Stimulated activated CD8-positive, alpha-beta memory T cell treated with anti-CD3 and anti-CD28 coated beads, Interleukin-7, amount 100 ng/mL, for 24 hours (primary cell): ENCODE data around the gene PPP1R9B.

Experiments
- DNase-seq: peaks from one replicate; pipeline ENCODE4 v3.0.0-alpha.2; 2020; ENCODE audit warnings: low read depth

PPP1R9B gene

DNA sequence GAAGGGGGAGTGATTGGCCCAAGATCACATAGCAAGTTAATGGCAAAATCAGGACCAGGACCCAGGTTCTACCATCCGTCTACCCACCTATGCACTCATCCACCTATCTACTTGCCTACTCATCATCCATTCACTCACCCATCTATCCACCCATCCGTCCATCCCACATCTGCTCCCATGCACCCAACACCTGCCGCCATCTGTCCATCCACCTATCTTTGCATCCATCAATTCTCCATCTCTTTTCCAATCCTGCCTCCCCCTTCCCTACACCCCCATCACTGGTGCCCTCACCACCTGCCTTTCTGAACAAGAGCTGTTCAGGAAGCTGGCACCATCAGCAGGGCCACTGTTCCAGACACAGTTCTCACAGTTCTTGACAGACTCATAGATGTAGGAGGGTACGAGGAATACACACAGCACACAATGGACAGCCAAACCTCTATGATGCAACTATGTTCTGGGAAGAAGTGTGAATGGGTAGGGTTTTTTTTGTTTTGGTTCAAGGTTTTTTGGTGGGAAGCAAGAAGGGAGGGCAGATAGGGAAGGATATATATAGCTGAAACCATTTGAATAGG lies 25.0 kb downstream of the PPP1R9B start:
- no peak for DNase-seq

DNA sequence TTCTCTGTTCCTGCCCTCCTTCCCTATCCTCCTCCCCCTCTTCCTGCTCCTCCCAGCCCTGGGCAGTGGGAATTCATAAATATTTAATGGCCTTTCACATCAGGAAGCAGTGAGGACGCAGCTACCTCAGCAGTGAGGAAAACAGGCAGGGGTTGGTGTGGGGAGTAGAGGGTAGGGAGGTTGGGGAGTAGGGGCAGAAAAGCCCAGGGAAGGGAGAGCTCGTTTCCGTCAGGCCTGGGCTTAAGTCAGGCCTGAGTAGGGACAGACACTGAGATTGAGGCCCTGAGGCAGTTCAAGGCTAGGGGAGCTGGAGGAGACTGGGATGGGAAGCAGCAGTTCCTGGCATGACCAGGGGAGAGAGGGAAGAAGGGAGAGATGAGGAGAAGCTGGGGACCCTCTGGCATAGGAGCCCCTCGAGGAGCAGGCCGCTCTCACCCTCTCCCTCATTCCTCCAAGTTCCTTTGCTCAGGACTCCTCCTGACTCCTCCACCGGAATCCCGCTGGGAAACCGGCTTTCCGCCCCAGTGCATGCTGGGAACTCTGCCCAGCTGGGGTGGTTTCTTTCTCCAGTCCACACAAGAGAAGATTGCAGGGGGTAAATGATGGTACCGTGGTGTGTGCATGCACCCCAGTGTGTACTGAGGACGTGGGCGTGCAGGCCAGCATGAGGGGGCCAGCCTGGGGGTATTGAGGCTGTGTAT lies 26.7 kb downstream of the PPP1R9B start:
- DNase-seq, result no peak

DNA sequence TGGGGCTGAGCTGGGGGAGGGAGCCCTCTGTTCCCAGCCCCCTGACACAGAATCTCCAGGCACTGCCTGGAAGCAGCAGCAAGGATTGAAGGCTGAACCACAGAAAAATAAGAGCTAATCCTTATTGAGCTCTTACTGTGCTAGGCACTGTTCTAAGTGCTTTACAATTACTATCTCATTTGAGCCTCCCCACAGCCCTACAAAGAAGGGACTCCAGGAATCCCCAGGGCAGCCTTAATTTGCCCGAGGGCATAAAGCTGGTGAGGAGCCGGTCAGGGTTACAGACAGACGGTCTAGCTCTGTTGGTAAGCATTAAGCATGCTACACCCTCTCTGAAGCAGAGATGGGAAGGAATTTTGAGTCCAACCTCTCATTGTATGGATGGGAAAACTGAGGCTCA lies 27.5 kb downstream of the PPP1R9B start:
- no peak for DNase-seq

DNA sequence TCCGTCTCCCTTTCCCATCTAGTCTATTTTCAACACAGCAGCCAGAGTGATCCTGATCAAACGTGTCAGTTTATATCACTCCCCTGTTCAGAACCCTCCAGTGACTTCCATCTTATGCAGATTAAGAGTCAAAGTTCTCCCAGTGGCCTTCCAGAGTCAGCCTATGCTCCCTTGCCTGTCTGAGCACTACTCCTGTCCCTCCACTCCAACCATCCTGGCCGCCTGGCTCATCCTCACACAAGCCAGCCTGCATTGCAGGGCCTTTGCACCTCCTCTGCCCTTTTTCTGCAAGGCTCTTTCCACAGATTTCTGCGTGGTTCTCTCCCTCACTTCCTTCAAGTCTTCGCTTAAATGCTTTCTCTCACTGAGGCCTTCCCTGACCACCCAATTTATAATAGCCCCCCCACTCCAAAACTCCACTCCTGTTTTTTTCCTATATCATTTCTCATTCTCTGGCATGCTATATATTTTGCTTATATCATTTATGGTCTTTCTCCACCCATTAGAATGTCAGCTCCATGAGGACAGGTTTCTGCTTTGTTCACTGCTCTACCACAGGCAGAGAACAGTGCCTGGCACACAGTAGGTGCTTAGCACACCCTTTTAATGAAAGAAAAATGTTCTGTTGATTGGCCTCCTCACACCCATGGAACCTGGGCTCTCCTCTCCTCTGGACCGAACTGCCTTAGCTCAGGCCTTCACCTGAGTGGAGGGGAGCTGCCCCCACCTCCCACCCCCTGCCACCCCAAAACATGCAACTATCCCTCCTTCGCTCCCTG lies 29.8 kb downstream of the PPP1R9B start:
- DNase-seq, result no peak

DNA sequence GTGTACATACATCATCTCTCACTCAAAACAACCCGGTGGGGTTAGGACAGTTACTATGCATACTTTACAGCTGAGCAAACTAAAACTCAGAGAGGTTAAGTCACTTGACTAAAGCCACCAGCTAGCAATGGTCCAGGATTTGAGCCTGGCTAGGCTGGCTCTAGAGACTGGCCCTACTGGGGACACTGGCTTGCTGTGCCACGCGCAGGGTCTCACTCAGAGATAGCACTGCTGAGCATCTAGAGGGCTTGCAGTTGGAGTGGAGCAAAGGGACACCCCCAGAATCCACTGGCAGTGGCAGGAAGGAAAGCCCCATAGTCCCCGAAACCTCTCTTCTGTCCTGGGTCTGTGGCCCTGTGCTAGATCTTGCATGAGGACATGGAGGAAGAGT lies 31.7 kb downstream of the PPP1R9B start:
- DNase-seq, result no peak

DNA sequence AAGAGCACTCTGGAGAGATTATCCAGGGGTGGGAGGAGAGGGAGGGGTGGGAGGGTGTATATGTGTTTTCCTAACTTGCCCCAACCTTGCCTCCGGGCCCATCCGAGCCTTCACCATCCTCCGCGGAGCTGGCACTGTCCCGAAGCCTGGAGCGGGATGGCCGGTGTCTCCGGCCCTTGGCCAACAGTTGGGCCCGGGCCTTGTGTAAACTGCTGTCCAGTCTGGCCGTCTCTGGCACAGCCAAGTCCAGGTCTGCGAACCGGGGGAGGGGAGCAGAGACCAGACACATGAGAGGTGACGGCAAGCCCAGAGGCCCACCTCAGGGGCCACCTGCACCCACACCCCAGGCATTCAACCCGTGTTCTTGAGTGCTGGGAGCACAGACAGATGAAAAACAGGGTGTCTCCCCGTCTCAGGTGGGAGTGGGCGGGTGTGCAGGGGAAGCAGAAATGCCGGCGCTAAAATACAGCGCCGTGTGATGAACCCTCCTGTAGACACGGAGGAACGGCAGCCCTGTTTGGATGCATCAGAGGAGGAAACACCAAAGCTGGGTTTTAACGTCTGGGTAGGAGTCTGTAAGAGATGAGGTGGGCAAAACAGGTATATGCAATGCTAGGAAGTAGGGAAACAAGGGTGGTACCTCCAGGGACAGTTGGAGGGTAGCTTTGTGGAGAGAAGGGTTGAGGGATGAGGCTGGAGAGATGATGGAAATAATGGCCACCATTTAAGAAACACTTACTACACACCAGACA lies 32.2 kb downstream of the PPP1R9B start:
- DNase-seq, result no peak

DNA sequence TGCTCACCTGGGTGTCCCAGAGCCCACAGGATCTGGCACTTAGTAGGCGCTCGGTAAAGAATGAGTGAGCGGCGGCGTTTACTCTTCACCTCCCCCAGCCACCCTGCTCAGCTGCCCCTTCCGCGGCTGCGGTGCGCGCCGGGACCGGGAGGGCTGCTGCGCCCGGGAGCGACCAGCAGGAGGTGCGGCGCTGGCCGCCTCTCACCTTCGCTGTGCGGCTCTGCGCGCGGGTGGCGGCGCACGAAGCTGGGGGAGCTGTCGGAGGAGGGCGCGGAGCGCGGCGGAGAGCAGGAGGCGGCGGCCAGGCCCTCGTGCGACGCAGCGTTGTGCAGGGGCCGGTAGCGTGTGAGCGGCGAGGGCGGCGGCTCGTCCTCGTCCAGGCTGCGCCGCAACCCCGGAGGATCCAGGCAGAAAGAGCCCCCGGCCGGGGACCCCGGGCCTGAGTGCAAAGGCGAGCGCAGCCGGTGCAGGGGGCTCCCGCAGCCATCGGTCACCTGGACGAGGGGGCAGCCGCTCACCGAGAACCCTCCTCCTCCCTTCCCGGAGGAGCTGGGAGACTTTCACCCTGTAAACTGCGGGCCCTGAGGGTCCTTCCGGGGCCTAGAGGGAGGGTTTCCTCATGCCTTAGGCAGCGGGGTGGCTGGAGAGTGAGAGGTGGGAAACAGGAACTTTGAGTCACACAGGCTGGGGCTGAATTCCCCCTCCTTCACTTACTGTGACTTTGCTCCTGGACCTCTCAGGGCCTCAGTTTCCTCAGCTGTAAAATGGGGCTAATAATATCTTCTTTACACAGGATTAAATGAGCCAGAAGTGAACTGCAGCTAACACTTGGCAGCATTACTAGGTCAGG lies 33.0 kb downstream of the PPP1R9B start:
- DNase-seq, result peak; percentile 23

DNA sequence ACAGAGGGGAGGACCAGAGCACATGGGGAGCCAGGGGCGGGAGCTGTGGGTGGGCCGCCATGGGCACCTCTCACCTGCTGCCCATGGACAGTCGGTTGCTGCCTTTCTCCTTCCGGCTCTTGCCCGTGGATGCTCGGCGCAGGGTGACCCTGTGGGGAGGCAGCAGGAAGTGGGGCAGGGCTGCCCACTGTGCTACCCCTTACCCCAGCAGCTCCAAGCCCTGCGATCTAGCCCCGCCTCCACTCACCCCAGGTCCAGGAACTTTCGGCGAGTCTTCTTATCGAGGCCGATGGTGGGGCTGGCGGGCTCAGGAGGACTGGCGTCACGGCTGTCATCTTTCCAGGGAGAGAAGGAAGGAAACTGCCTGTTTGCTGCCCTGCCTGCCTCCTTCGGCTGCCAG lies 34.7 kb downstream of the PPP1R9B start:
- DNase-seq, result no peak

DNA sequence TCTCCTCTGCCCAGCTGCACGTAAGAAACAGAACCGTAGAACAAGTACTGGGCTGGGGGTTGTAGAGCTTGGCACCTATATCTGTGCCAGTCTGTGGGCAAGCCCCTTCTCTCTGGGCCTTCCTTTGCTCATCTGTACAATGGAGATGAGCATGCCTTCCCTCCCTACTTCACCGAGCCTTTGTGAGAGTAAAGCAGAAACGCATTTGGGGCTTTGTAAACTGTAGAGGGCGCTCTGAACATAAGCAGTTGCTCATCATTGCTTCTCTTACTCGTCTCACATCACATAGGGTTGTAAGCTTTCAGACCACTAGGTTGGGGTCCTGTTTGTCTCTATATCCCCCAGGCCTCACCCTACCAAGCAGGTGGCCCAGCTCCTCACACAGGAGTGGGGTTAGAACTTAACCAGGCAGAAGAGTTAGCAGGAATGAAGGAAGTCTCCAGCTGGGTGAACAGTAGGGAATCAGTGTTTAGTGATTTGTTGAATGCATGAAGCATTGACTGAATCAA lies 35.6 kb downstream of the PPP1R9B start:
- DNase-seq, result no peak

DNA sequence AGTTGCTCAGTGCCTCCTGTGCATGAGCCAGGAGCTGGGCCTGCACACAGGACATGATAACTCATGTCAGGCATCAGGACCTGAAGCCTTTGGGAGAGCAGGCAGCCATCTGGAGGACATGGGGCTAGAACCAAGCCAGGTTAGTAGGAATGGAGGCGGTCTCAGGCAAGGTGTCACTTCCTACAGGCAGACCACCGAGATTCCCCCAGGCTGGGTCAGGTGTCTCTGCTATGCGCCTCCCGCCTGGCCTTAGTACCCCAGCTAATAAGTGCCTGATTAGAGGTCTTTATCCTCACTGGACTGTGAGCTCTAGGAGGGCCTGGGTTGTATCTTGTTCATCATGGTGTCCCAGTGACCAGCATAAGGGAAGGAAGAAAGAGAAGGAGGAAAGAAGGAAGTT lies 36.1 kb downstream of the PPP1R9B start:
- DNase-seq, result no peak

DNA sequence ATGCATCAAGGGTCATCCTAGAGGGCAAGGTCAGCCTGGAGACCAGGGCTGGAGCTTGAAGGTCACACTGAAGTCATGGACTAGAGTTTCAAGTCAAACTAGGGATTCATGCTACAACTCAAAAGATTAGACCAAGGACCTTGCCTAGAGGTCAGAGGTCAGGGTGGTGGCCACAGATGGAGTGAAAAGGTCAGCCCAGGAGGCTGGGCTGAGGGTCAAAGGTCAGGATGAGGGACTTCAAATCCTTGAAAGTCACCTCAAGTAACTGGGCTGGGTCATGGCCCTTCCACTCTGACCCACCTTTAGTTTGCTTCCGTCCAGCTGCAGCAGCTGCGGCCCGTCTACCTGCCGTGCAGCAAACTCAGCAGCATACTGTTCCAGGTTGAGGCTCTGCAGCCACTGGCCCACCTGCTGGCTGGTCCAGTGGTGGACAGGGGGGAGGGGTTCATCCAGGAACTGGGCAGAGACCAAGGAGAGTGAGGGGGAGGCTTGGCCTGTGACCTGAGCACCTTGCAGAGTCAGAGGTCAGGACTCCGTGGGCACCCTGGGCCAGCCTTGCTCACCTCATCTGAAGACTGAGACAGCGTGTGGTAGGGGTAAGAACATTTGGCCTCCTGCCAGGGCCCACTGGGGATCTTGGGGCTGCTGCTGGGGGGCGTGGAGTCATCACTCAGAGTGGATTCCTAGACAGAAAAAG lies 36.7 kb downstream of the PPP1R9B start:
- no peak for DNase-seq

DNA sequence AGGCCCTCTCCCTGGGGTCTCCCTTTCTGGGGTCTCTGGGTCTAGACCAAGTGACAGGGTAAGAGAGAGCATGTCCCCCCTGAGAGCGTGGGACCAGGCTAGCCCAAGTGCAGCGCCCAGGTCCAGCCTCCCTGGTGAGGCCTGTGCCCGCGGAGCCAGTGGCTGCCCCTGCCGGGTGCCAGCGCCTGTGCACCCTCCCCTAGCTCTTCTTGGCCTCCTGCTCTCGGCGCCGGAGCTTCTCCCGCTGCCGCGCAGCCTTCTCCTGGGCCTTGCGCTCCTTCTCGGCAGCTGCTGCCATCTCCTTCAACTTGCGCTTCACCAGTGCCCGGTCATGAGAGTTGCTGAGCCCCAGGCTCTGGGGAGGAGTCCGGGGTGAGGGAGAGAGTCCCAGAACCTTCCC lies 37.8 kb downstream of the PPP1R9B start:
- DNase-seq, result no peak

DNA sequence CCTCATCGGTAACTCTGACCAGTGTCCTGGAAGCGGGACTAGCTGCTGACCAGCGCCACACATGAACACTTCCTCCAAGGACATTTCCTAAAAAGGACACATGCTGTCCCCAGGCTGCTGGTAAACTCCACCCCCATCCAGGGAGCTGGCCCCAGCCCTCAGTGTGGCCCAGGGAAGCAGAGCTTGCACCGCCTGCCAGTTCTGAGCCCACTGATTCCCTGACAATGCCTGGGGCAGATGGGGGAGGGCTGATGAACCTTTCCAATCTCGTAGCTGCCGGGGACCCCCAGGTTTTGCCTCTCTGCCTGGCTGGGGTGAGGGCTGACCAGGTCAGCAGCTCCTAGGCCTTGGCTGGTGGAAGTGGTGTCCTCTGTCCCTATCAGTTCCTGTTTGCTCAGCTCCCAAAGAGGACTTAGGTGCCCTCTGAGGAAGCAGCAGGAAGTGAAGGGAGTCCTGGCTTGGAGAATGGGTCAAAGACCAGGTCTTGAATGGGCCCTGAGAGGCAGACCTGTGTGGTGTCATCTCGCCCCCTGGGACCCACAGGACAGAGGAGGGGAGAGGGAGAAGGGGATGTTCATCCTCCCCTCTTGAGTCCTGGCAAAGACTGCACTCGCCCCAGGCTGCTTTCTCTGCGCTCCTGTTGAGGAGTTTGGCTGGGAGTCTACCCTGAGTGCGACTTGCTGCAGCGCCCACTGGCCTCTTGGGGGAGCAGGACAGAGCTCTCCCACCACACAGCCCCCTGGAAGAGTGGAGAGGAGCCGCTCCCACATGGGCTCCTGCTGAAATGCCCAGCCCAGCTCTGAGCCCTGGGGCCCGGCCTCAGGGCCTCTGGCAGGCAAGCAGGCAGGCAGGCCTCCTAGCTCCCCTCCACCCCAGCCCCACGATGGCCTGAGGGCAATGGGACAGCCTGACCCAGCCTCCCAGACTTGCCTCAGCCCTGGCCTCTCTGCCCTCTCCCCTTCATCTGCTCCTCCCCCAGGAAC lies 38.5 kb downstream of the PPP1R9B start:
- DNase-seq, result no peak

DNA sequence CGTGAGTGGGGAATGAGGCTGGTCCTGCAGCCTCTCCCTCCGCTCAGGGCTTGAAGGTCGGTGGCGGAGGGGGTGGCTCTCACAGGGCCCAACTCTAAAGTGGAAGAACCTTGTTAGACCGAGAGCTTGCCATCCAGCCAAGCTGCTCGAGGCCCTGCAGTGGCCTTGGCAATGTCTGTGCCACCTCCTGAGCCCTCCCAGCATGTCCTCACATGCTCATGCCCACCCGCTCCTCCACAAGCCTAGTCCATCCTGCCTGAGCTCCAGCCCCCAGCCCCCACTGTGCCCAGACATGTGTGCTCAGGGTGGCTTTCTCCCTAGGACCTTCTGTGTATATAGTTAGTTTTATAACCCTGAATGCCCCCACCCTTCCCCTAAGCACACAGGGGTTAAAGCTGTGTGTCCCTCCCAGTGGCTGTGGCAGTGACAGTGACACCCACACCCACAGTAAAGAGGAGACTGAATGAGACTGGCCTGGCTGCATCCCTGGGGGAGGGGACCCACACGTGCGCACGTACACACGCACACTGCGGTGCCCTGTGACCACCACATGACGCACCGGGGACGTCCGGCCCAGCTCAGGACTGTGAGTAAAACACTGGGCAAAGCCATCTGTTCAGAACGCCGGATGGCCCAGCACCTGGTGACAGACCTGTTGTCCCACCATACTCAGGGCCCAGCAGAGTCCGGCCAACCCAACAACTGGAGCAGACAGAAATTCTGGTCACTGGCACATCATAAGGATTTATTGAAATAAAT lies 39.7 kb downstream of the PPP1R9B start:
- DNase-seq, result no peak

DNA sequence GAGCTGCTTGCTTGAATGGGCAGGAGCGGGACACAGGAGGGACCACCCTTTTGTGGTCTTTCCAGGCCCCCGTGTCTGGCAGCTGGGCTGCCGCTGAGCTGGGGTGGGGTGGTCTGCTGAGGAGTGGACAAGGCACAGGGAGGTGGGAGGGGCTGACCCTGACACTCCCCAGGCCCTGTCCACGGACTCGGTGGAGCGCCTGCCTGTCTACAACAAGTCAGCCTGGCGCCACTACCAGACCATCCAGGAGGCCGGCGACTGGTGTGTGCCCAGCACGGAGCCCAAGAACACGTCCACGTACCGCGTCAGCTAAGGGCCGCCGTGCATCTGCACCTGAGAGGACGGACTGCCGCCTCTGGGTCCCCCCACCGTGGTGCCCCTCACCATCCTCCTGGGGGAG lies 40.7 kb downstream of the PPP1R9B start:
- DNase-seq, result no peak

DNA sequence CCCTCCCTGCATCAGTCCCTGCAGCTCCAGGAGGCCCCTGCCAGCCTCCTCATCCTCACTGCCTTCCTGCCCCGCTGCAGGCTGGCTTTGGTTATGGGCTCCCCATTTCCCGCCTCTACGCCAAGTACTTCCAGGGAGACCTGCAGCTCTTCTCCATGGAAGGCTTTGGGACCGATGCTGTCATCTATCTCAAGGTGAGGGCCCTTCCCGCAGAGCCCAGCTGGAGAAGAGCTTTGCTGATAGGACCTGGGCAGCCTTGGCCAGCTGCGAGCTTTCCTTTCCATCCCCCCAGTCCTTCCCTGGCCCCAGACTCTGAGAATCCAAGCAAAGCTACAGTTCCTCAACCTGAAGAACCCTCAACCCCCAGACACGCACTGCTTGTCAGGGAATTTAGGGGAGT lies 41.3 kb downstream of the PPP1R9B start:
- DNase-seq, result no peak

DNA sequence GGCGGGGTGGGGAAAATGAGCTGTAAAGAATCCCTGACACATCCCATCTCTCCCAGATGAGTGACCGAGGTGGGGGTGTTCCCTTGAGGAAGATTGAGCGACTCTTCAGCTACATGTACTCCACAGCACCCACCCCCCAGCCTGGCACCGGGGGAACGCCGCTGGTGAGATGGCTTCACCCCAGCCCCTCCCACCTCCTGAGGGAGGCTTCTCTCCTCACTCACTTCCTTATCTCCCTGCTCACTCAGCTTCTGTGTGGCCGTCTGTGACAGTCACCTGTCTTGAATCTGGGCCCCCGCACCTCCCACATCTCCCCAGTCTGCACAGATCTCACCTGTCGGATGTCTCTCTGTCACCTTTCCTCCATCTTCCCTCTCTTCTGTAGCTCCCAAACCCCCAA lies 41.9 kb downstream of the PPP1R9B start:
- no peak for DNase-seq

DNA sequence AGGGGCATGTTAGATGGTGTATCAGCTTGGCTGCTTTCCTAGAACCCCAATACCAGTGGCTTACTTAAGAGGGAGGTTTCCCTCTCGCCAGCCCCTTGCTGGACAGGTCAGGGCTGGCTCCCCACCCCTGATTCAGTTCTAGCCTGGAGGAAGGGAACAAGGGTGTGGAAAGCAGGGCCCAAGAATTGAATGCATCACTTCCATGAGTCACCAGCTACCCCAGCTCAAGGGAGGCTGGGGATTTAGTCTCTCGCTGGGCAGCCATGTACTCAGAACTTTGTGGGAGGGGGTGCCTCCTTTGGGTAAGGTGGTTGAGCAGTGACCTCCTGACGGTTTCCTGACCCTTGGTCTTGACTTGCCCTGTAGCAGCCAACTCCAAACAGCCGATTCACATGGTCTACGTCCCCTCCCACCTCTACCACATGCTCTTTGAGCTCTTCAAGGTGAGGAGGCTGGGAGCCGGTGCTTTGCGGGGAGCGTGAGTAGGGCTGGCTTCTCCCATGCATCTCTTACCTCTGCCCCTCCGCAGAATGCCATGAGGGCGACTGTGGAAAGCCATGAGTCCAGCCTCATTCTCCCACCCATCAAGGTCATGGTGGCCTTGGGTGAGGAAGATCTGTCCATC lies 42.6 kb downstream of the PPP1R9B start:
- DNase-seq, result no peak
